ENCODE data around the gene WWOX. TPM values are rescaled to one million over a fixed set of nuclear protein-coding genes. Genes with fewer than 3 reads are reported as not detected.

WWOX gene
- total RNA-seq, 1 experiment from 2014 or later, result 35.6 TPM

DNA sequence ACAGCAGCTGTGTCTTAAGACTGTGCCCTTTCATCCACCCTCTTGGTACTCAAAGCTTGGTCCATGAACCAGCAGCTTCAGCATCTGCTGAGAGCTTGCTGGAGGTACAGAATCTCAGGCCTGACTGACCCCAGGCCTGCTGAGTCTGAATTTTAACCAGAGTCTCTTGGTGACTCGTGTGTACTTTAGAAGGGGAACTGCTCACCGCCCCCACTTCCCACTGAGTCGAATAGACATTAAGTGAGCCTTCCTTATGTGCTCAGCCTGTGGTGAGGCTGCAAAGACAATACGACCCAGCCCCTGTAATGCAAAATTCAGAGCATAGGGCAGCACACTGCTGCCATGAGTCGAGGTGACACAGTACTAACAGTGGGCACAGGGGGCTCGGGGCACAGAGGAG, 662.8 kb downstream of the WWOX start:
- Histone ChIP-seq H3K36me3 (ENCODE audit: low read depth) (no peaks in the 10 kb centered on the region), H2AFZ (no peak overlapping the region), H4K20me1 (ENCODE audit: insufficient read depth) (no peaks in the 10 kb centered on the region), H3K79me2 (ENCODE audit: low read depth) (no peaks in the 10 kb centered on the region), H3K9me2 (ENCODE audit: insufficient read depth) (no peaks in the 10 kb centered on the region), H3K4me2 (no peak overlapping the region), H3K27me3 (ENCODE audit: insufficient read depth, low read depth) (no peaks in the 10 kb centered on the region), H3F3A (ENCODE audit: insufficient read depth, low read depth) (no peaks in the 10 kb centered on the region), H3K4me3 (no peak overlapping the region), H3K4me1 (replicated peaks; ENCODE audit: insufficient read depth) (no peaks in the 10 kb centered on the region), H3K27ac (no peak overlapping the region), H3K9me3 (ENCODE audit: insufficient read depth, low read depth) (no peaks in the 10 kb centered on the region)
- intact Hi-C loops (cut with micrococcal nuclease; ENCODE audit: unreplicated experiment), result no loop called here
- POLR2A ChIA-PET (ENCODE audit: unreplicated experiment), result no interaction called here
- DNase-seq, result no peak
- TF ChIP-seq EZH2 (IDR thresholded peaks at IDR 0.05; ENCODE audit: low read depth), result no peak
- CTCF ChIA-PET, result no interaction called here
- no TSS peak for BruUV-seq (replicated peaks)

DNA sequence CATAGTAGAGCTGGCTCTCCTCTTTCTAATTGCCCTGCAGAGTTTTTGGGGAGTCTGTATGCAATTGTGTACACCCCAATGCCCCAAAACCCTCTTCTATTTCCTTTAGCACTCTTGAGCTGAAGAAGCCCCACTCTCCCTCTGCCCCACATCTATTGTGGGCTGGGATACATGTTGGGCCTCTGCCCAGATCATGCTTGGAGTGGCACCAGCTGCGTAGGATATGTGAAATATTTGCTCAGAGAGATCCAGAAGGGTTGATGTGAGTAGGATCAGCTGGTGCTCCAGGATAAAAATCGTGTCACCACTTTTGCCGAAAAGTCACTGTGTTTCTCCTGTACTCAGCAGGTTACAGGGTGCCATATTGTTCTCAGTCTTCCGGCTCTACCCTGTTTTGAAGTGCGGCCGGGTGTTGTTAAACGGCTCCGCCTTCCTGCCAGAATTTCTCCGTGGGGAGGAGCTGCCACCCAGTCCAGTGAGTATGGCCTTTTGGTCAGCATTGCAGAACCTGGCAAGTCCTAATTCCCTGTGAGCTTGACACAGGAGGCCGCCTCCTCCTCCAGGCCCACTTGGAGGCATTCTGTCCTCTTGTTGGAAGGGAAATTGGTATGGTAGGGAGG, 664.5 kb downstream of the WWOX start:
- Histone ChIP-seq H3K4me2 (no peak overlapping the region), H3K9me2 (ENCODE audit: insufficient read depth) (no peaks in the 10 kb centered on the region), H3K27ac (no peak overlapping the region), H3K9me3 (ENCODE audit: insufficient read depth, low read depth) (no peaks in the 10 kb centered on the region), H3K79me2 (ENCODE audit: low read depth) (no peaks in the 10 kb centered on the region), H2AFZ (no peak overlapping the region), H3K4me3 (no peak overlapping the region), H3F3A (ENCODE audit: insufficient read depth, low read depth) (no peaks in the 10 kb centered on the region), H4K20me1 (ENCODE audit: insufficient read depth) (no peaks in the 10 kb centered on the region), H3K36me3 (ENCODE audit: low read depth) (no peaks in the 10 kb centered on the region), H3K27me3 (ENCODE audit: insufficient read depth, low read depth) (no peaks in the 10 kb centered on the region), H3K4me1 (replicated peaks; ENCODE audit: insufficient read depth) (no peaks in the 10 kb centered on the region)
- POLR2A ChIA-PET (ENCODE audit: unreplicated experiment), result no interaction called here
- BruUV-seq (replicated peaks), result no TSS peak
- TF ChIP-seq EZH2 (IDR thresholded peaks at IDR 0.05; ENCODE audit: low read depth), result no peak
- TF ChIP-seq CTCF (conservative IDR thresholded peaks at IDR 0.05), result no peak
- CTCF ChIA-PET, result no interaction called here
- DNase-seq, result no peak
- intact Hi-C loops (cut with micrococcal nuclease; ENCODE audit: unreplicated experiment), result no loop called here

DNA sequence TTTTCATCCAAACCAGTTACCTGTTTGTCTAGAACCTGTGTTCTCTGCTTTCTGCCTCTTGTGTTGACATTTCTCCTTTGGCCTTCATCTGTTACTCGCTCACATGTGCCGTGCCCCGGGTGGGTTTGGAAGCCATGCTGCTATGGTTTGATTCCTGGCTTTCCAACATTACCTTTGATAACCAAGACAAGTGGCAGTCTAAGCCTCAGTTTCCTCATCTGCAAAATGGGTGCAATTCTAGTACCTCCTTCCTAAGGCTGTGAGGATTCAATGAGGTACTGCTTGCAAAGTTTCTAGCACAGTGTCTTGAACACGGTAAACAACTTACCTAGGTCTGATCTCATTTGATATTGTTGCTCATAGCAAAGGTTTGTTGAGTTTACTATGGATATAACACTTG, 665.0 kb downstream of the WWOX start:
- Histone ChIP-seq H4K20me1 (ENCODE audit: insufficient read depth) (no peaks in the 10 kb centered on the region), H3K4me1 (replicated peaks; ENCODE audit: insufficient read depth) (no peaks in the 10 kb centered on the region), H3K36me3 (ENCODE audit: low read depth) (no peaks in the 10 kb centered on the region), H3K9me3 (ENCODE audit: insufficient read depth, low read depth) (no peaks in the 10 kb centered on the region), H3K4me2 (no peak overlapping the region), H3K79me2 (ENCODE audit: low read depth) (no peaks in the 10 kb centered on the region), H3K27me3 (ENCODE audit: insufficient read depth, low read depth) (no peaks in the 10 kb centered on the region), H3K9me2 (ENCODE audit: insufficient read depth) (no peaks in the 10 kb centered on the region), H3K27ac (no peak overlapping the region), H2AFZ (no peak overlapping the region), H3F3A (ENCODE audit: insufficient read depth, low read depth) (no peaks in the 10 kb centered on the region), H3K4me3 (no peak overlapping the region)
- POLR2A ChIA-PET (ENCODE audit: unreplicated experiment), result no interaction called here
- DNase-seq, result no peak
- CTCF ChIA-PET, result no interaction called here
- TF ChIP-seq EZH2 (IDR thresholded peaks at IDR 0.05; ENCODE audit: low read depth), result no peak
- no peak for TF ChIP-seq CTCF (conservative IDR thresholded peaks at IDR 0.05)
- intact Hi-C loops (cut with micrococcal nuclease; ENCODE audit: unreplicated experiment), result no loop called here
- BruUV-seq (replicated peaks), result no TSS peak

DNA sequence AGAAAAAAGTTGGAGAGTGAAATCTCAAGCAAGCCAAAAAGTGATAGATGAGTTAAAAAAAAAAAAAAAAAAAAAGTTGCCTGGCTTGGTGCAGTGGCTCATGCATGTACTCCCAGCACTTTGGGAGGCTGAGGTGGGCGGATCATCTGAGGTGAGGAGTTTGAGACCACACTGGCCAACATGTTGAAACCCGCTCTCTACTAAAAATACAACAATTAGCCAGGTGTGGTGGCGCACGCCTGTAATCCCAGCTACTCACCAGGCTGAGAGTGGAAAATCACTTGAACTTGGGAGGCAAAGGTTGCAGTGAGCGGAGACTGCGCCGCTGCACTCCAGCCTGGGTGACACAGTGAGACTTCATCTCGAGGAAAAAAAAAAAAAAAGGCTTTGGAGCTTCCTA, 668.8 kb downstream of the WWOX start:
- Histone ChIP-seq H2AFZ (no peak overlapping the region), H3K79me2 (ENCODE audit: low read depth) (no peaks in the 10 kb centered on the region), H3K27ac (no peak overlapping the region), H3K4me2 (no peak overlapping the region), H3K4me3 (no peak overlapping the region), H3K27me3 (ENCODE audit: insufficient read depth, low read depth) (no peaks in the 10 kb centered on the region), H3K36me3 (ENCODE audit: low read depth) (no peaks in the 10 kb centered on the region), H3K4me1 (replicated peaks; ENCODE audit: insufficient read depth) (no peaks in the 10 kb centered on the region), H4K20me1 (ENCODE audit: insufficient read depth) (no peaks in the 10 kb centered on the region), H3K9me2 (ENCODE audit: insufficient read depth) (no peaks in the 10 kb centered on the region), H3K9me3 (ENCODE audit: insufficient read depth, low read depth) (no peaks in the 10 kb centered on the region), H3F3A (ENCODE audit: insufficient read depth, low read depth) (no peaks in the 10 kb centered on the region)
- ChIA-PET CTCF (no interaction called here), POLR2A (ENCODE audit: unreplicated experiment) (no interaction called here)
- intact Hi-C loops (cut with micrococcal nuclease; ENCODE audit: unreplicated experiment), result no loop called here
- BruUV-seq (replicated peaks), result no TSS peak
- no peak for DNase-seq
- no peak for TF ChIP-seq CTCF (conservative IDR thresholded peaks at IDR 0.05)
- TF ChIP-seq EZH2 (IDR thresholded peaks at IDR 0.05; ENCODE audit: low read depth), result no peak

All from PC-9 (cell line).